GM23338 (cell line): ENCODE data around the gene HMGXB3.

Source experiments
- EZH2 ChIP-seq: fragments of 200-600 bp; sonication (generic); IDR thresholded peaks from one replicate; pipeline ENCODE4 v1.8.0; 2017; ENCODE audit warnings: antibody characterized with exemption, mild to moderate bottlenecking, low read depth; ENCODE audit not compliant: unreplicated experiment
- POLR2AphosphoS5 ChIP-seq: IDR thresholded peaks from 2 replicates; pipeline ENCODE4 v1.6.1; 2016; ENCODE audit warnings: antibody characterized with exemption, low read depth
- TF ChIP-seq, protein P1 (sequence below), 2 experiments: fragments of 200-600 bp in 1 of 2; sonication (generic) in 1 of 2; conservative IDR thresholded peaks; 2 replicates each; pipeline versions ENCODE4 v1.5.1 to v1.6.1; 2016 to 2017; ENCODE audit warnings: antibody characterized with exemption in 2 of 2, low read depth in 2 of 2, mild to moderate bottlenecking in 2 of 2, moderate library complexity in 1 of 2

DNA sequence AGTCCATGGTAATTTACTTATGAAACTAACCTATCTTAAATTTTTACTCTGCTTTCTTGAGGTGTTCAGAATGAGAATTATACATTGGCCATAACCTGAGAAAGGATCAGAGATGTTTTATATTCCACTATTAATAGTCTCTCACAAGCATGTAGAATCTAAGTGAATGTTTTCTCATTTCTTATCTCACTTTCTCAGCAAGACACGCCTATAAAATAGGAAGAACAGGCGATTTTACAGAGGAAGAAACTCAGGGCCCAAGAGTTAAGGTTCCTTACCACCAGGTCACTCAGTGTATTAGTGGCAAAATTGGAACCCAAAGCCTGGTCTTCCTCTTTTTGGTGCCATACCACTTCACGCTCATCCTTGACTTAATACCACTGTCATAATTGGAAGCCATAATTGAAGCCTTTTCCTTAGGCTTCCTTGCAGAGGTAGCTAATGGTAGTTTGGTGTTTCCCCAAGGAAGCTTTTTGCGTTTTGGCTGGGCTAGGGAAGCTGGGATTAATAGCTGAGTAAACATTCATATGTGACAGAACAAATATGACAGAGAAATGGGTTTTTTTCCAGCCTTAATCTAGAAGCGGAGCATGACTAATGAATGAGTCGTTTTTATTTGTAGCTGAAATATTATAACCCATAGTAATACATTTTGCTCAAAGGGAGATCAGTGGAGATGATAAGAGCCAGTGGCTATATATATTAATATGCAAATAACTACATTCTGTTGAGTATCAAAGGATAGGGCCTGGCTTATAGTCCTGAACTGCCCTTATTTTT is 16.9 kb downstream of the HMGXB3 start:
- TF ChIP-seq, protein P1, sequence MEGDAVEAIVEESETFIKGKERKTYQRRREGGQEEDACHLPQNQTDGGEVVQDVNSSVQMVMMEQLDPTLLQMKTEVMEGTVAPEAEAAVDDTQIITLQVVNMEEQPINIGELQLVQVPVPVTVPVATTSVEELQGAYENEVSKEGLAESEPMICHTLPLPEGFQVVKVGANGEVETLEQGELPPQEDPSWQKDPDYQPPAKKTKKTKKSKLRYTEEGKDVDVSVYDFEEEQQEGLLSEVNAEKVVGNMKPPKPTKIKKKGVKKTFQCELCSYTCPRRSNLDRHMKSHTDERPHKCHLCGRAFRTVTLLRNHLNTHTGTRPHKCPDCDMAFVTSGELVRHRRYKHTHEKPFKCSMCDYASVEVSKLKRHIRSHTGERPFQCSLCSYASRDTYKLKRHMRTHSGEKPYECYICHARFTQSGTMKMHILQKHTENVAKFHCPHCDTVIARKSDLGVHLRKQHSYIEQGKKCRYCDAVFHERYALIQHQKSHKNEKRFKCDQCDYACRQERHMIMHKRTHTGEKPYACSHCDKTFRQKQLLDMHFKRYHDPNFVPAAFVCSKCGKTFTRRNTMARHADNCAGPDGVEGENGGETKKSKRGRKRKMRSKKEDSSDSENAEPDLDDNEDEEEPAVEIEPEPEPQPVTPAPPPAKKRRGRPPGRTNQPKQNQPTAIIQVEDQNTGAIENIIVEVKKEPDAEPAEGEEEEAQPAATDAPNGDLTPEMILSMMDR (conservative IDR thresholded peaks at IDR 0.05; ENCODE audit: low read depth in 2 of 2), result no peak
- TF ChIP-seq POLR2AphosphoS5 (no peak), EZH2 (no peak)
